Measurements from ENCODE around the gene ZEB2. TPM values are rescaled to one million over a fixed set of nuclear protein-coding genes. Genes with fewer than 3 reads are reported as not detected.

Gene ZEB2
- total and polyA plus RNA-seq, 12 donors, result 17.2 to 99.5 (median 83.0) TPM

DNA sequence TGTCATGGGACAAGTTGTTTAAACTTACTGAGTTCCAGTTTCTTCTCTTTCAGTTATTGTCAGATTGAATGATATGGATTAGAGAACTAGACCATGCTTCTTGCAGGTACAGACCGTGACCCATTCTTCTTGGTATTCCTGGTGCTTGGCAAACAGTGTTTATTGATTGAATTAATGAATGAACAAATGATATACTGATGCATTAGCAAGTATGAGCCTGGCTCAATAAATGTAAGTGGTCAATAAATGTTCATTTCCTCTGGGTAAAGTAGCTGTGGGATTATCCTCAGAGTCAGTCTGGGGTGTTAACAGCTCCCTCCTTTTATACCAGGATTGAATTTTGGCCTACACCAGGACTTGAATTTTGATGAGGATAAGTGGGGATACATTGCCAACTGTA, 160.2 kb downstream of the ZEB2 start:
- H3K4me1 ChIP-seq, result peaks cover 0 to 19% (median 0%) of the 10 kb centered on the region in 9 donors
- WGBS, 2 donors, result 100% methylated on average over 1 of the region's 1 CpG
- intact Hi-C loops (cut with DNase I), result no loop called here
- H3K9me3 ChIP-seq, result no peaks in the 10 kb centered on the region
- ATAC-seq (no peak), DNase-seq (no peak)
- H3K27ac ChIP-seq, result no peak overlapping the region
- no peaks in the 10 kb centered on the region for H3K36me3 ChIP-seq
- H3K4me3 ChIP-seq, result no peak overlapping the region
- no peaks in the 10 kb centered on the region for H3K27me3 ChIP-seq
- TF ChIP-seq, protein P1, sequence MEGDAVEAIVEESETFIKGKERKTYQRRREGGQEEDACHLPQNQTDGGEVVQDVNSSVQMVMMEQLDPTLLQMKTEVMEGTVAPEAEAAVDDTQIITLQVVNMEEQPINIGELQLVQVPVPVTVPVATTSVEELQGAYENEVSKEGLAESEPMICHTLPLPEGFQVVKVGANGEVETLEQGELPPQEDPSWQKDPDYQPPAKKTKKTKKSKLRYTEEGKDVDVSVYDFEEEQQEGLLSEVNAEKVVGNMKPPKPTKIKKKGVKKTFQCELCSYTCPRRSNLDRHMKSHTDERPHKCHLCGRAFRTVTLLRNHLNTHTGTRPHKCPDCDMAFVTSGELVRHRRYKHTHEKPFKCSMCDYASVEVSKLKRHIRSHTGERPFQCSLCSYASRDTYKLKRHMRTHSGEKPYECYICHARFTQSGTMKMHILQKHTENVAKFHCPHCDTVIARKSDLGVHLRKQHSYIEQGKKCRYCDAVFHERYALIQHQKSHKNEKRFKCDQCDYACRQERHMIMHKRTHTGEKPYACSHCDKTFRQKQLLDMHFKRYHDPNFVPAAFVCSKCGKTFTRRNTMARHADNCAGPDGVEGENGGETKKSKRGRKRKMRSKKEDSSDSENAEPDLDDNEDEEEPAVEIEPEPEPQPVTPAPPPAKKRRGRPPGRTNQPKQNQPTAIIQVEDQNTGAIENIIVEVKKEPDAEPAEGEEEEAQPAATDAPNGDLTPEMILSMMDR (IDR thresholded peaks at IDR 0.05), result no peak

DNA sequence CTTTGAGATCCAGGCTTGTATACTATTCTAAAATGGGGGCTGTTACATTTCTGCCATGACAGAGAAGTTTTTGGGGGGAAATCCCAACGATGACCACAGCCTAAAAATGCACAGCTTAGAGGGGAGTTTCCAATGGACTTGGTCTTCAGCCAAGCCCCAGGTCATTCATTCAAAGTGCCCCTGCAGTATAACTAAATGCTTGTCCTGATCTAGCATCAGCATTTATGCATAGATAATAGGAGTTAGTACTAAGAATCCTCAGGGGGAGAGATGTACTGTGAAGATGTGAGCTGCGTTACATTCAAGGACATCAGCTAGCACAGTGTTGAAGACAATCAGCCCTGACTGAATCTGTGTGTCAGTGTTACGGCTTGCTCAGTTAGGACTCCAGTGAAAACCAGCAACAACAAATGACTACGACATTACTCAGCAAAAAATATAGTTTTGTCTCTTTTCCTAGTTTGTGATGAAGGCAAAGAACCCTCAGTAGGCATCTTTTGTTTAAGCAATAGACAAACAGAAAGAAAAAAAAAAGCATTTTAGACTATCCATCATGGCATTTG, 160.9 kb downstream of the ZEB2 start:
- Histone ChIP-seq H3K27ac (no peak overlapping the region), H3K4me1 (peaks cover 0 to 19% (median 0%) of the 10 kb centered on the region in 9 donors), H3K27me3 (no peaks in the 10 kb centered on the region), H3K36me3 (no peaks in the 10 kb centered on the region), H3K4me3 (no peak overlapping the region), H3K9me3 (no peaks in the 10 kb centered on the region)
- no peak for DNase-seq
- TF ChIP-seq, protein P1 (IDR thresholded peaks at IDR 0.05), result no peak
- intact Hi-C loops (cut with DNase I), result no loop called here
- WGBS, 2 donors, result 75 to 78% methylated on average over 4 of the region's 4 CpGs
- no peak for ATAC-seq

- Histone ChIP-seq H3K4me1 (peaks cover 0 to 19% (median 0%) of the 10 kb centered on the region in 9 donors), H3K36me3 (no peaks in the 10 kb centered on the region), H3K9me3 (no peaks in the 10 kb centered on the region), H3K27me3 (no peaks in the 10 kb centered on the region), H3K27ac (peak overlapping the region in 5 of 10 donors; percentile 23 to 58 (median 48)), H3K4me3 (no peak overlapping the region)
- no peak for DNase-seq
- TF ChIP-seq, protein P1 (IDR thresholded peaks at IDR 0.05), result no peak
- whole genome bisulfite sequencing, 2 donors, result 75 to 82% methylated on average over 3 of the region's 3 CpGs
- intact Hi-C loops (cut with DNase I), result no loop called here
- no peak for ATAC-seq
Measured at GRCh38 chr2:144358374-144358964, 161.4 kb downstream of the ZEB2 start.

- TF ChIP-seq, protein P1 (IDR thresholded peaks at IDR 0.05), result no peak
- Histone ChIP-seq H3K36me3 (no peaks in the 10 kb centered on the region), H3K4me1 (peaks cover 0 to 19% (median 0%) of the 10 kb centered on the region in 9 donors), H3K4me3 (no peak overlapping the region), H3K27ac (peak overlapping the region in 6 of 10 donors; percentile 23 to 58 (median 40)), H3K27me3 (no peaks in the 10 kb centered on the region), H3K9me3 (no peaks in the 10 kb centered on the region)
- DNase-seq (peak in 1 of 2 donors; percentile 20), ATAC-seq (peak in 7 of 8 donors; percentile 64 to 92 (median 85))
- WGBS, 2 donors, result 67 to 75% methylated on average over 4 of the region's 4 CpGs
- intact Hi-C loops (cut with DNase I), result no loop called here
Measured at GRCh38 chr2:144357623-144358373, 162.1 kb downstream of the ZEB2 start.
